Calu3 (cell line): ENCODE data around the gene ZNF639. TPM values are rescaled to one million over a fixed set of nuclear protein-coding genes. Genes with fewer than 3 reads are reported as not detected.

Source experiments
- BruUV-seq: library from RNA; stranded (reverse); fragments of 400-500 nt; replicated peaks from 2 replicates; lab custom pipeline; 2021; lab: Mats Ljungman, UMichigan
- CTCF ChIA-PET: fragments of 300-600 bp; sonication (Branson Sonifier 250); formaldehyde crosslinking; loops from one replicate; lab custom pipeline; 2022; ENCODE audit warnings: antibody characterized with exemption; lab: Charles Lee
- DNase-seq: peaks from one replicate; pipeline ENCODE4 v3.0.0; 2022
- H3K27ac Mint-ChIP-seq: one replicate; pipeline ENCODE4 v1.8.0; 2022; ENCODE audit warnings: mixed read lengths; ENCODE audit not compliant: unreplicated experiment
- H3K27me3 Mint-ChIP-seq: one replicate; pipeline ENCODE4 v1.8.0; 2022; ENCODE audit warnings: mixed read lengths; ENCODE audit not compliant: unreplicated experiment
- H3K36me3 Mint-ChIP-seq: one replicate; pipeline ENCODE4 v1.8.0; 2022; ENCODE audit warnings: mild to moderate bottlenecking, moderate library complexity, mixed read lengths; ENCODE audit not compliant: insufficient read depth, unreplicated experiment
- H3K4me1 Mint-ChIP-seq: one replicate; pipeline ENCODE4 v1.8.0; 2022; ENCODE audit warnings: mild to moderate bottlenecking, low read depth, mixed read lengths; ENCODE audit not compliant: unreplicated experiment
- H3K4me3 Mint-ChIP-seq: one replicate; pipeline ENCODE4 v1.8.0; 2022; ENCODE audit warnings: mild to moderate bottlenecking, low read depth, moderate library complexity, mixed read lengths; ENCODE audit not compliant: unreplicated experiment
- H3K9me3 Mint-ChIP-seq: one replicate; pipeline ENCODE4 v1.8.0; 2022; ENCODE audit warnings: low read depth, mixed read lengths; ENCODE audit not compliant: unreplicated experiment
- intact Hi-C: fragments of 100-400 bp; cut with micrococcal nuclease; formaldehyde crosslinking; loops from one replicate; pipeline ENCODE4 v1.10.0; 2022; ENCODE audit not compliant: unreplicated experiment
- total RNA-seq: library from RNA; stranded (reverse); gene quantifications from 2 replicates; pipeline ENCODE4 v1.2.3, GENCODE V29; 2022
- TF ChIP-seq, protein P1 (sequence below): fragments of 200-600 bp; IDR thresholded peaks from one replicate; pipeline ENCODE4 v1.8.0; 2022; ENCODE audit warnings: antibody characterized with exemption; ENCODE audit not compliant: unreplicated experiment

ZNF639 gene
- total RNA-seq, 1 experiment from 2014 or later, result 52.1 TPM

DNA sequence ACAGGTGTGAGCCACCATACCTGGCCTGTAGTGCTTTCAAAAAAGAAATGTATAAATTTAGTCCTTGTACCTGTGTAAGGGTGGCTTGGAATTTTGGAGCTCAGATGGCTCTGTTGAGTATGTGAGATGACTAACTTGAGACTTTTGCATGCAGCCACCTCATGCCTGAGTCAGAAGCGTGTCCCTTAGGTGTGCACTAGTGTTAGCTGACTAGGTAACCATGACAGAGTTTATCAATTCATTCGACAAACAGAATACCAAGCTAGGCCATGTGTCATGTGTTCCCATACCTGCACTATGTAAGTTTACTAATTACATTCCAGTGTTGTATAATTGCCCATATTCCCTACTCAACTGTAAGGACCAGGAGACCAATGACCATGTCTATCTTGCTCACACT lies 4.0 kb upstream of the ZNF639 start:
- DNase-seq, result no peak
- no peak overlapping the region for H3K27ac Mint-ChIP-seq
- H3K9me3 Mint-ChIP-seq, result no peaks in the 10 kb centered on the region
- BruUV-seq, result no TSS peak
- TF ChIP-seq, protein P1, sequence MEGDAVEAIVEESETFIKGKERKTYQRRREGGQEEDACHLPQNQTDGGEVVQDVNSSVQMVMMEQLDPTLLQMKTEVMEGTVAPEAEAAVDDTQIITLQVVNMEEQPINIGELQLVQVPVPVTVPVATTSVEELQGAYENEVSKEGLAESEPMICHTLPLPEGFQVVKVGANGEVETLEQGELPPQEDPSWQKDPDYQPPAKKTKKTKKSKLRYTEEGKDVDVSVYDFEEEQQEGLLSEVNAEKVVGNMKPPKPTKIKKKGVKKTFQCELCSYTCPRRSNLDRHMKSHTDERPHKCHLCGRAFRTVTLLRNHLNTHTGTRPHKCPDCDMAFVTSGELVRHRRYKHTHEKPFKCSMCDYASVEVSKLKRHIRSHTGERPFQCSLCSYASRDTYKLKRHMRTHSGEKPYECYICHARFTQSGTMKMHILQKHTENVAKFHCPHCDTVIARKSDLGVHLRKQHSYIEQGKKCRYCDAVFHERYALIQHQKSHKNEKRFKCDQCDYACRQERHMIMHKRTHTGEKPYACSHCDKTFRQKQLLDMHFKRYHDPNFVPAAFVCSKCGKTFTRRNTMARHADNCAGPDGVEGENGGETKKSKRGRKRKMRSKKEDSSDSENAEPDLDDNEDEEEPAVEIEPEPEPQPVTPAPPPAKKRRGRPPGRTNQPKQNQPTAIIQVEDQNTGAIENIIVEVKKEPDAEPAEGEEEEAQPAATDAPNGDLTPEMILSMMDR, result no peak
- no peaks in the 10 kb centered on the region for H3K27me3 Mint-ChIP-seq
- CTCF ChIA-PET, result no interaction called here
- peaks cover 23% of the 10 kb centered on the region for H3K36me3 Mint-ChIP-seq
- no peak overlapping the region for H3K4me3 Mint-ChIP-seq
- peaks cover 26% of the 10 kb centered on the region for H3K4me1 Mint-ChIP-seq
- intact Hi-C loops, result loop anchor here (5.0 kb wide), 1 partner anchor 877 kb away; no protein-coding TSS in a partner anchor

DNA sequence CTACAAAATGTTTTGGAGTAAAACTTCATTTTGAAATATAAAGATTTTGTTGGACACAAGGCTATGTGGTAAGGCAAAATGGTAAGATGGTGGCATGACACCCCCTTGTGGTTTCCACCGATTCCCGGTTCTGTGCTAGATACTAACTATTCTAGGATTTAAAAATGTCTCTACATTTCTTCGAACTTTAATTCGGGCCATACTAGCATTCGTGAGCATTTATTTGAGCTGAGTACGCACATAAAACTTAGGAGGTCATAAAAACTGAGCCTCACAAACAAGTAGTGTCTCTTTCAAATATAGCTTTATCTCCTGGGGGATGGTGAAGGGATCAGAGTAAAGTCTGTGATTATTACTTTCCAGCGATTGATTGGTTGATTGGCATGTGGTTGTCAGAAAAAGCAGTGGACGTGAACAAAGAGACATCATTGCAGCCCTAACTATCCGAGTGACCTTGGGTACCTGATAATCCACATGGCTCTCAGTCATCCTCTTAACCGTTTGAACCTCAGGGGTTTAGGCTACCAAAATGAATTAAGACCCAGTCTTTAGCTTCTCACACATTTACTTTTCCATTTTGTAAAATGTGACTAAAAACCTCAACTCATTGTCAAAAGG lies 1.1 kb upstream of the ZNF639 start:
- Mint-ChIP-seq H3K36me3 (peaks cover 39% of the 10 kb centered on the region), H3K4me3 (peak overlapping the region; percentile 85), H3K27ac (peak overlapping the region; percentile 74), H3K27me3 (no peaks in the 10 kb centered on the region), H3K4me1 (peaks cover 30% of the 10 kb centered on the region), H3K9me3 (no peaks in the 10 kb centered on the region)
- CTCF ChIA-PET, result interaction anchor here (0.7 to 1.7 kb wide), 5 partner anchors 26 to 236 kb away, joined by 3 to 8 read pairs (median 5); partner anchors contain the start of genes MFN1 and PIK3CA
- no TSS peak for BruUV-seq
- TF ChIP-seq, protein P1, result peak; percentile 63
- intact Hi-C loops, result loop anchor here (1.0 to 5.0 kb wide), 4 partner anchors 216 to 354 kb away; no protein-coding TSS in a partner anchor
- peak; percentile 51 for DNase-seq

DNA sequence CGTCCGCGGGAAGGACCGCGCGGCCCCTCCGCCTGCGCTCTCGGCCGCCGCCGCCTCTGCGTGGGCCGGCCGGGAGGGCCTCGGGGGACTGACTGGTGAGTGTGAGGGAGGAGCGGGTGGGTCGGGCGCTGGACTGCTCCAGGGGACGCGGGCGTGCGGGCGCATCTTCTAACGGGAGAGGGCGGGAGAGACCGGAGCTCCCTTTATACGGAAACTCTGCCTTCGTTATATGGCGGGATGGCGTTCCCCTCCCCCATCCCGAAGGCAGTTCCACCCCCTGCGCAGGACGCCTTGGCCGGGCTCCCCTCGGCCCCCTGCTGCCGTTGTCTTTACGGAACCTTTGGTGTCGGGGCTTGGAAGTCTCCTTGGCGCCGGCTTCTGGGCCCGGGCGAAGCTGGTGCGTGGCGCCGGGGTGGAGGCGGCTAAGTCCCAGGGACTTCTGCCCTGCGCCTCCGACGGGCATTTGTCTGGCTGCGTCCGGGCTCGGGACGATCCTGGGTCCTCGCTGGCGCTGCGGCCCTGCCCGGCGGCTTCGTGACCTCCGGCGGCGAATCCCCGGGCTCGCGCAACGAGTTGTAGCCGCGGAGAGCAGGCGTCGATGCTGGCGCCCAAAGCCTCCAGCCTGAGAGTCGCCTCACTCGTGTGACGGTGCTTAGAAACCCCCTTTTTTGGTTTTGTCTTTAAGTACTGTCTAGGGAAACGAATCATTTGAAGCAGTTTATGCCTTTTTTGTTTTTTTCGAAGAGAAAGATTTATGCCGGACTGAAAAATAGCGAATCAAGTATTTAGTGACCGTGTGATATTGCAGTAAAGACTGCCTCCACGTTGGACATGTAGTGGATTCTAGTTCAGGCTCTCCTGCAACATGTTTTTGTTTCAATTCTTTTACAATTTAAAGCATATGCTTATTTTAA lies 623 bp downstream of the ZNF639 start:
- CTCF ChIA-PET, result interaction anchor here (0.5 to 1.2 kb wide), 4 partner anchors 23 to 253 kb away, joined by 3 to 4 read pairs (median 4); partner anchors contain the start of gene ACTL6A
- Mint-ChIP-seq H3K36me3 (peaks cover 48% of the 10 kb centered on the region), H3K4me3 (peak overlapping the region; percentile 85), H3K4me1 (peaks cover 30% of the 10 kb centered on the region), H3K27me3 (no peaks in the 10 kb centered on the region), H3K9me3 (no peaks in the 10 kb centered on the region), H3K27ac (peak overlapping the region; percentile 75)
- intact Hi-C loops, result loop anchor here (2.0 to 5.0 kb wide), 3 partner anchors 23 to 356 kb away; partner anchors contain the start of gene MFN1
- no TSS peak for BruUV-seq
- DNase-seq, result peak; percentile 72
- TF ChIP-seq, protein P1, result no peak

DNA sequence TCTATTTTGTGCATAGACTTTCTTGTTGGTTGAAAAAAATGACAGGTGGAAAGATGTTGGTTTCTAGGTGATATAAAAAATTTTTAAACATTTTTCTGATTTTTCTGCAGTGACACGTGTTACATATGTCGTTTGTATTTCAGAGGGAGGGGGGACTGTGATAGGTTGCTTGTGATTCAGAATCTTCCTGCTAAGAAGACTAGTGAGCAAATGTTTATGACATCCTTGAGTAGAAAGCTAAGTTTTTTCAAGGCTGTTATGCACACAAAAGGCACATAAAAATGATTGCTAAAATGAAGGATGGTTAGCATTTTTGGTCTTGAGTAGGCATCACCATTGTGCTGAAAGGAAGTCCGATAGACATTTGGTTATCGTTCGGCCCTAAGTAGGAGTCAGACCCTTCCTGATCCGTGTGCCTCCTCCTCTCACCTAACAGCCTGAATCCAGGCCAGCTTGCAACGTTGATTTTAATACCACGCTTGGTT lies 1.5 kb downstream of the ZNF639 start:
- H3K9me3 Mint-ChIP-seq, result no peaks in the 10 kb centered on the region
- H3K4me3 Mint-ChIP-seq, result peak overlapping the region; percentile 85
- H3K4me1 Mint-ChIP-seq, result peaks cover 30% of the 10 kb centered on the region
- H3K27me3 Mint-ChIP-seq, result no peaks in the 10 kb centered on the region
- TF ChIP-seq, protein P1, result no peak
- CTCF ChIA-PET, result interaction anchor here (0.6 to 1.2 kb wide), 3 partner anchors 146 to 253 kb away, joined by 3 to 5 read pairs (median 4); no protein-coding TSS in a partner anchor
- peaks cover 57% of the 10 kb centered on the region for H3K36me3 Mint-ChIP-seq
- DNase-seq, result no peak
- H3K27ac Mint-ChIP-seq, result peak overlapping the region; percentile 75
- intact Hi-C loops, result loop anchor here (2.0 to 5.0 kb wide), 2 partner anchors 22 to 357 kb away; partner anchors contain the start of gene MFN1
- BruUV-seq, result TSS peak; percentile 55
